Esophagus squamous epithelium (tissue), 4 donors: Measurements from ENCODE around the gene VPS26B.

ENCODE experiments used
- POLR2A ChIP-seq, 4 donors: fragments of 450-650 bp; IDR thresholded peaks; one replicate each; pipeline ENCODE4 v1.6.1; 2017; ENCODE audit warnings: antibody characterized with exemption in 4 of 4, mild to moderate bottlenecking in 4 of 4, moderate library complexity in 3 of 4
- TF ChIP-seq, protein P1 (sequence below), 6 experiments: fragments of 450-650 bp in 4 of 6; fragments of 200-600 bp in 2 of 6; sonication (generic) in 2 of 6; IDR thresholded peaks; one replicate each; pipeline ENCODE4 v1.5.1; 2016 to 2019; ENCODE audit warnings: antibody characterized with exemption in 6 of 6, mild to moderate bottlenecking in 4 of 6, moderate library complexity in 4 of 6

DNA sequence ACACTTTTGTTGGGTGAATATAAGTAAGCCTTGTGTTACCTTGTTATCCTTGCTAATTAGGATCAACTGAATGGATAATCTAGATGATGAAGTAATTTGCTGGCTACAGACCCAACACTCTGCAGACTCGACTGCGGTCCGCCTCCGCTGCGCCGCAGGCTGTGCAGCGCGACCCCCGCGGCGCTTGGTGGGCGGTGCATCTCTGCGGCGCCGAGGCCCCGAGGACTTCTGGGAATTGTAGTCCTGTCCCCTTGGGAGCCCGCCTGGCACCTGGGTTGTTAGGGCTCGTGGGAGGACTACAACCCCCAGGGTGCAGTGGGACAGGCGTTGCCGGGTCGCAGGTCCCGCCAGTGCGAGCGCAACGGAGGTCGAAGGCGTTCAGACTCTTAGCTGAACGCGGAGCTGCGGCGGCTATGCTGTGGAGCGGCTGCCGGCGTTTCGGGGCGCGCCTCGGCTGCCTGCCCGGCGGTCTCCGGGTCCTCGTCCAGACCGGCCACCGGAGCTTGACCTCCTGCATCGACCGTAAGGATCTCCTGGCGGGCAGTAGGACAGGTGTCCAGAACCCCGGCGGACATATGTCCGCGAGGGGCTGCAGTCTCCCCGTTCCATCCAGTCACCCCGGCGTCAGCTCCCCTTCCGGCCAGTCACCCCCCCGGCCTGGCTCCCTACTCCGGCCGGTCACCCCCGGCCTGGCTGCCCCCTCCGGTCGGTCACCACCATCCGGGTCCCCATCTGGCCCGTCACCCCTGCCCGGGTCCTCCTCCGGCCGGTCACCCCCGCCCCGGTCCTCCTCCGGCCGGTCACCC lies 28.9 kb downstream of the VPS26B start, which contains the start of the genes ACAD8 and THYN1:
- TF ChIP-seq, protein P1, sequence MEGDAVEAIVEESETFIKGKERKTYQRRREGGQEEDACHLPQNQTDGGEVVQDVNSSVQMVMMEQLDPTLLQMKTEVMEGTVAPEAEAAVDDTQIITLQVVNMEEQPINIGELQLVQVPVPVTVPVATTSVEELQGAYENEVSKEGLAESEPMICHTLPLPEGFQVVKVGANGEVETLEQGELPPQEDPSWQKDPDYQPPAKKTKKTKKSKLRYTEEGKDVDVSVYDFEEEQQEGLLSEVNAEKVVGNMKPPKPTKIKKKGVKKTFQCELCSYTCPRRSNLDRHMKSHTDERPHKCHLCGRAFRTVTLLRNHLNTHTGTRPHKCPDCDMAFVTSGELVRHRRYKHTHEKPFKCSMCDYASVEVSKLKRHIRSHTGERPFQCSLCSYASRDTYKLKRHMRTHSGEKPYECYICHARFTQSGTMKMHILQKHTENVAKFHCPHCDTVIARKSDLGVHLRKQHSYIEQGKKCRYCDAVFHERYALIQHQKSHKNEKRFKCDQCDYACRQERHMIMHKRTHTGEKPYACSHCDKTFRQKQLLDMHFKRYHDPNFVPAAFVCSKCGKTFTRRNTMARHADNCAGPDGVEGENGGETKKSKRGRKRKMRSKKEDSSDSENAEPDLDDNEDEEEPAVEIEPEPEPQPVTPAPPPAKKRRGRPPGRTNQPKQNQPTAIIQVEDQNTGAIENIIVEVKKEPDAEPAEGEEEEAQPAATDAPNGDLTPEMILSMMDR (IDR thresholded peaks at IDR 0.05) = peak in 5 of 6 experiments; percentile 34 to 46 (median 41)
- TF ChIP-seq POLR2A (IDR thresholded peaks at IDR 0.05) = peak in 3 of 4 donors; percentile 26 to 66 (median 61)
